ENCODE results near the gene CCDC188.

CCDC188 gene

DNA sequence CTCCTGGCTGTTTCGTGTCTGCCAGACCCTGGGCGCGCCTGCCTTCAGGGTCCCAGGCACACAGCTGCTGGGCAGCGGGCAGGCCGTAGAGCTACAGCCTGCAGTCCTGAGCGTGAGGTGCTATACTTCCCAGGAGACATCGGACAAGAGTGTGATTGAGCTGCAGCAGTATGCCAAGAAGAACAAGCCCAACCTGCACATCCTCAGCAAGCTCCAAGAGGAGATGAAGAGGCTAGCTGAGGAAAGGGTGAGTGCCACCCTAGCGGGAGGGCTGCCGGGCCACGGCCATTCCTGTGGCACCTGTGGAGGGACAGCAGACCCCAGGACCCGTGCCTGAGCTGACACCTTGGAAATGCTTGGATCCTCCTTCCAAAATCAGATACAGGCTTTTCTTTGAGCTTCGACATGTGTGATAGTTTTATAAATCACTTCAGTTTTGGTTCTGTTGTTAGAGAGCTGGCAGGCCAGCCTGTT is 42.1 kb downstream of the CCDC188 start:
- DNase-seq (ENCODE audit: extremely low read depth in 1 of 2, low read depth in 1 of 2): no peak

- no peak for DNase-seq (ENCODE audit: extremely low read depth in 1 of 2, low read depth in 1 of 2)
Observed at GRCh38 chr22:20107951-20108756, 42.7 kb downstream of the CCDC188 start.

DNA sequence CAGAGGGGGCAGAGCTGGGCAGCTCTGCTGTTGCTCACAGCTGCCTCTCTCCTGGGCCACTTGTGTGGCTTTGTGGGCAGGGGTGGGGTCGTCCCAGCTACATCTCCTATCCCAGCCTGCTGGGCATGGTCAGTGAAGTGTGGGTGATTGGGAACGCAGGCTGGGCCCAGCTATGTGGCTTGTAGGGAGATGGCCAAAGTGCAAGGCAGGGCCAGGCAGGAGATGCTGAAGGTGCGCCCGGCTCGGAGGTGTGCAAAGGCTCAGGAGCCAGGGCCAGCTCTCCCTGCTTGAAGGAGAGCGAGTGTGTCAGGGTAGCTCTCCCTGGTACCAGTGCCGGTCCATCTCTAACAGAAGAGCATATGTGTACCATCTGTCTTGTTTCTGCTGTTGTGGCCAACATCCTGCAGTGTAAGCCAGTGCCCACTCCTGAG is 43.4 kb downstream of the CCDC188 start:
- DNase-seq (ENCODE audit: extremely low read depth in 1 of 2, low read depth in 1 of 2): no peak

- no peak for DNase-seq (ENCODE audit: extremely low read depth in 1 of 2, low read depth in 1 of 2)
Observed at GRCh38 chr22:20106849-20107237, 44.0 kb downstream of the CCDC188 start.

- DNase-seq (ENCODE audit: extremely low read depth in 1 of 2, low read depth in 1 of 2): no peak
Observed at GRCh38 chr22:20106205-20106848, 44.5 kb downstream of the CCDC188 start.

DNA sequence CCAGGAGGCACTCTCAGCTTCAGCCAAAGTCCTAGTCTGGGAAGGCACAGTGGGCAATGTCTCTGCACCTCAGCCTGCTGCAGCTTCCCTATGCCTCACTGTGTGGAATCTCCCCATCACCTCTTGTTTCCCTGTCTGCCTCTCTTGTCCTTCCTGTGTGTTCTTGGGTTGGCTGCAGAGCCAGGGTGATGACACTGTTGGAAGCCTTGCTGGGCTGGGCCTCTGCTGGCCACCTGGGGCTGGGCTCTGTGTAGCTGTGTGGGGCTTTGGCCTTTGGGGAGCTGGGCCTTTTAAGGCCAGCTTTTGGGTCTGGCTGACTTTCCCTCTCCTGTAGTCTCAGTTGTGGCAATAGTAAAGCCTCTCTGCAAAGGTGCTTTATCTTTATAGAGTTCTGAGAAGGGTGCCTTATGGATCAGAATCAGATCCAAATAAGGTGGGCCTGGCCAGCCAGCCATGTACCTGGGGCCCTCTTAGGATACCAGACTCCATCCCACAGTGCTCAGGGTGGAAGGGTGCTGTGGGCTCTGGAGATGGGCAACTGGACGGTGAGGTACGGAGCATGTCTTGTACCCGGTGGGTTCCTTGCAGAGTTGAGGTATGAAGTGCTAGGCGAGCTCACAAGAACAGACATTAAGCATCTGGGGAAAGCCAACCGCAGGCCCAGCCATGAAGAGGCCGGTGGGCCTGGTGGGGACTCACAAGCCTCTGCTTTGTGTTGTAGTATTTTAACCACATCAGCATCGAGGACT is 45.2 kb downstream of the CCDC188 start:
- DNase-seq (ENCODE audit: extremely low read depth in 1 of 2, low read depth in 1 of 2): no peak

- no peak for DNase-seq (ENCODE audit: extremely low read depth in 1 of 2, low read depth in 1 of 2)
Observed at GRCh38 chr22:20102203-20102780, 48.6 kb downstream of the CCDC188 start.

GRCh38 chr22:20101638-20102037 is 49.2 kb downstream of the CCDC188 start:
- DNase-seq (ENCODE audit: extremely low read depth in 1 of 2, low read depth in 1 of 2): no peak

- no peak for DNase-seq (ENCODE audit: extremely low read depth in 1 of 2, low read depth in 1 of 2)
Observed at GRCh38 chr22:20099099-20099711, 51.6 kb downstream of the CCDC188 start.

Measured in stimulated activated CD8-positive, alpha-beta memory T cell treated with anti-CD3 and anti-CD28 coated beads, Interleukin-7, amount 100 ng/mL, for 48 hours (primary cell).